Immature natural killer cell (primary cell): Measurements from ENCODE around the gene CDC37. TPM values are rescaled to one million over a fixed set of nuclear protein-coding genes. Genes with fewer than 3 reads are reported as not detected.

Experiments used
- DNase-seq, 3 donors: peaks; one replicate each; pipeline ENCODE4 v3.0.0; 2022; ENCODE audit warnings: mixed read lengths in 1 of 3
- H3K27ac Mint-ChIP-seq, 6 donors: one replicate each; pipeline ENCODE4 v1.8.0; 2020; ENCODE audit warnings: mixed read lengths in 6 of 6, mild to moderate bottlenecking in 5 of 6, inconsistent platforms in 4 of 6, moderate library complexity in 3 of 6
- H3K27me3 Mint-ChIP-seq, 3 donors: one replicate each; pipeline ENCODE4 v1.8.0; 2020 to 2021; ENCODE audit warnings: low read depth in 3 of 3, mild to moderate bottlenecking in 3 of 3, mixed read lengths in 3 of 3, moderate library complexity in 3 of 3, inconsistent platforms in 1 of 3
- H3K36me3 Mint-ChIP-seq, 3 donors: one replicate each; pipeline ENCODE4 v1.8.0; 2020; ENCODE audit warnings: mixed read lengths in 3 of 3, inconsistent platforms in 2 of 3, mild to moderate bottlenecking in 2 of 3
- H3K4me1 Mint-ChIP-seq, 2 donors: one replicate each; pipeline ENCODE4 v1.8.0; 2020; ENCODE audit warnings: inconsistent platforms in 2 of 2, mild to moderate bottlenecking in 2 of 2, mixed read lengths in 2 of 2, moderate library complexity in 1 of 2
- H3K4me3 Mint-ChIP-seq, 5 donors: one replicate each; pipeline ENCODE4 v1.8.0; 2020; ENCODE audit warnings: mild to moderate bottlenecking in 5 of 5, mixed read lengths in 5 of 5, inconsistent platforms in 3 of 5, moderate library complexity in 3 of 5
- H3K9me3 Mint-ChIP-seq, 6 donors: one replicate each; pipeline ENCODE4 v1.8.0; 2020; ENCODE audit warnings: mild to moderate bottlenecking in 6 of 6, mixed read lengths in 6 of 6, inconsistent platforms in 4 of 6, moderate library complexity in 3 of 6
- polyA plus RNA-seq, 3 donors: library from polyadenylated mRNA; unstranded; fragments of 300-500 nt; fragmentation: Illumina TruSeq; gene quantifications; one replicate each; pipeline ENCODE4 v1.2.3, GENCODE V29; 2021

CDC37 gene
- polyA plus RNA-seq, 3 donors from 2014 or later, result 46.5 to 100 (median 62.7) TPM

- Mint-ChIP-seq H3K27ac (no peak overlapping the region), H3K9me3 (no peaks in the 10 kb centered on the region), H3K4me3 (no peak overlapping the region), H3K4me1 (no peaks in the 10 kb centered on the region), H3K36me3 (peaks cover 3 to 11% (median 6%) of the 10 kb centered on the region in 3 donors), H3K27me3 (peaks cover 0 to 4% (median 2%) of the 10 kb centered on the region in 3 donors)
- no peak for DNase-seq
Observed at GRCh38 chr19:10352764-10353671, 50.3 kb downstream of the CDC37 start.

GRCh38 chr19:10346509-10346908, 56.8 kb downstream of the CDC37 start:
- H3K36me3 Mint-ChIP-seq, result peaks cover 0 to 3% (median 0%) of the 10 kb centered on the region in 3 donors
- no peak overlapping the region for H3K4me3 Mint-ChIP-seq
- H3K9me3 Mint-ChIP-seq, result no peaks in the 10 kb centered on the region
- no peak overlapping the region for H3K27ac Mint-ChIP-seq
- H3K27me3 Mint-ChIP-seq, result no peaks in the 10 kb centered on the region
- no peaks in the 10 kb centered on the region for H3K4me1 Mint-ChIP-seq
- no peak for DNase-seq

GRCh38 chr19:10344780-10345179, 58.6 kb downstream of the CDC37 start:
- H3K27ac Mint-ChIP-seq, result no peak overlapping the region
- no peaks in the 10 kb centered on the region for H3K9me3 Mint-ChIP-seq
- no peaks in the 10 kb centered on the region for H3K36me3 Mint-ChIP-seq
- peaks cover 4 to 8% of the 10 kb centered on the region in 2 donors for H3K4me1 Mint-ChIP-seq
- no peak overlapping the region for H3K4me3 Mint-ChIP-seq
- no peaks in the 10 kb centered on the region for H3K27me3 Mint-ChIP-seq
- no peak for DNase-seq

GRCh38 chr19:10343495-10343894, 59.8 kb downstream of the CDC37 start:
- Mint-ChIP-seq H3K4me3 (no peak overlapping the region), H3K9me3 (no peaks in the 10 kb centered on the region), H3K4me1 (peaks cover 17 to 21% of the 10 kb centered on the region in 2 donors), H3K36me3 (no peaks in the 10 kb centered on the region), H3K27ac (no peak overlapping the region), H3K27me3 (peaks cover 0 to 6% (median 0%) of the 10 kb centered on the region in 3 donors)
- DNase-seq, result no peak

Other genes starting within 250 kb of the CDC37 start
- 100 to 1,000 TPM in 1 of 3 donors, 10 to 100 TPM in 2; 21.8 to 162 (median 43.3) TPM for gene DNMT1, start 208.6 kb downstream of the CDC37 start, polyA plus RNA-seq
- gene S1PR2, start 172.2 kb downstream of the CDC37 start, polyA plus RNA-seq, result 1 to 10 TPM in 2 of 3 donors, under 1 TPM in 1; 0.79 to 2.7 (median 1.4) TPM
- gene MRPL4, start 151.3 kb downstream of the CDC37 start, polyA plus RNA-seq, result 10 to 100 TPM; 24.3 to 42.6 (median 27.1) TPM
- gene ICAM1, start 132.4 kb downstream of the CDC37 start, polyA plus RNA-seq, result 10 to 100 TPM in 2 of 3 donors, 1 to 10 TPM in 1; 9.9 to 18.4 (median 18.0) TPM
- 1 to 10 TPM in 1 of 3 donors, under 1 TPM in 1, not detected in 1; 0.63 to 1.1 TPM for gene ICAM4, start 116.6 kb downstream of the CDC37 start, polyA plus RNA-seq
- not detected for gene ICAM5, start 113.6 kb downstream of the CDC37 start, polyA plus RNA-seq
- gene ZGLP1, start 93.7 kb downstream of the CDC37 start, polyA plus RNA-seq, result 1 to 10 TPM in 1 of 3 donors, under 1 TPM in 1, not detected in 1; 0.48 to 1.9 TPM
- gene FDX2, start 87.5 kb downstream of the CDC37 start, polyA plus RNA-seq, result 10 to 100 TPM; 12.5 to 17.8 (median 16.6) TPM
- gene RAVER1, start 70.0 kb downstream of the CDC37 start, polyA plus RNA-seq, result 10 to 100 TPM in 1 of 3 donors, 1 to 10 TPM in 2; 8.7 to 31.5 (median 9.7) TPM
- gene ICAM3, start 63.9 kb downstream of the CDC37 start, polyA plus RNA-seq, result 100 to 1,000 TPM; 263 to 292 (median 280) TPM
- 100 to 1,000 TPM in 1 of 3 donors, 10 to 100 TPM in 2; 33.6 to 105 (median 40.6) TPM for gene TYK2, start 23.0 kb downstream of the CDC37 start, polyA plus RNA-seq
- gene PDE4A, start 17.0 kb upstream of the CDC37 start, polyA plus RNA-seq, result 10 to 100 TPM; 10.4 to 22.6 (median 11.1) TPM
- 10 to 100 TPM; 49.2 to 86.9 (median 71.6) TPM for gene KEAP1, start 99.8 kb upstream of the CDC37 start, polyA plus RNA-seq
- 100 to 1,000 TPM; 383 to 659 (median 399) TPM for gene S1PR5, start 113.9 kb upstream of the CDC37 start, polyA plus RNA-seq
- gene ATG4D, start 140.4 kb upstream of the CDC37 start, polyA plus RNA-seq, result 10 to 100 TPM; 13.9 to 42.1 (median 16.1) TPM
- gene KRI1, start 162.5 kb upstream of the CDC37 start, polyA plus RNA-seq, result 10 to 100 TPM in 2 of 3 donors, 1 to 10 TPM in 1; 5.7 to 44.4 (median 10.1) TPM
- gene CDKN2D, start 165.4 kb upstream of the CDC37 start, polyA plus RNA-seq, result 100 to 1,000 TPM; 253 to 474 (median 308) TPM
- gene AP1M2, start 183.8 kb upstream of the CDC37 start, polyA plus RNA-seq, result 1 to 10 TPM in 1 of 3 donors, not detected in 2; 1.8 TPM
- gene SLC44A2, start 222.0 kb upstream of the CDC37 start, polyA plus RNA-seq, result 100 to 1,000 TPM; 195 to 449 (median 327) TPM